Measurements from ENCODE around the gene EFHD1. TPM values are rescaled to one million over a fixed set of nuclear protein-coding genes. Genes with fewer than 3 reads are reported as not detected.
A peak's percentile ranks its signal among the peaks of the same experiment; 100 is the strongest.
"Not testable (repeated sequence)": the region's sequence is repeated elsewhere in the genome, so short reads cannot be mapped to it uniquely, and the experiment has no call there.

Gene EFHD1
- total RNA-seq, 2 donors from 2014 or later = 1.4 to 3.4 TPM

- Histone ChIP-seq H3K36me3 (no peaks in the 10 kb centered on the region), H3K9me3 (no peaks in the 10 kb centered on the region), H3K27ac (no peak overlapping the region), H3K4me3 (no peak overlapping the region), H3K4me1 (peaks cover 6% of the 10 kb centered on the region), H3K27me3 (peaks cover 25% of the 10 kb centered on the region), H3K9ac (ENCODE audit: low read depth in 2 of 2, low read length in 2 of 2) (no peak overlapping the region)
- DNase-seq = no peak
- no peak for TF ChIP-seq CTCF (IDR thresholded peaks at IDR 0.05)
- intact Hi-C loops (cut with DNase I) = no loop called here
Measured at GRCh38 chr2:232629129-232629475, 4.3 kb upstream of the EFHD1 start.

GRCh38 chr2:232632229-232632903, 1.0 kb upstream of the EFHD1 start:
- Histone ChIP-seq H3K36me3 (no peaks in the 10 kb centered on the region), H3K27me3 (peaks cover 32% of the 10 kb centered on the region), H3K9ac (ENCODE audit: low read depth in 2 of 2, low read length in 2 of 2) (peak overlapping the region in 1 of 2 donors; percentile 24), H3K27ac (no peak overlapping the region), H3K4me1 (peaks cover 6% of the 10 kb centered on the region), H3K9me3 (no peaks in the 10 kb centered on the region), H3K4me3 (peak overlapping the region; percentile 46)
- intact Hi-C loops (cut with DNase I) = no loop called here
- no peak for DNase-seq
- TF ChIP-seq CTCF (IDR thresholded peaks at IDR 0.05) = no peak

- peak overlapping the region in 1 of 2 donors; percentile 43 for H3K9ac ChIP-seq (ENCODE audit: low read depth in 2 of 2, low read length in 2 of 2)
- TF ChIP-seq CTCF (IDR thresholded peaks at IDR 0.05) = no peak
- intact Hi-C loops (cut with DNase I) = no loop called here
- H3K9me3 ChIP-seq = no peaks in the 10 kb centered on the region
- H3K27me3 ChIP-seq = peaks cover 32% of the 10 kb centered on the region
- no peak for DNase-seq
- H3K36me3 ChIP-seq = no peaks in the 10 kb centered on the region
- H3K27ac ChIP-seq = peak overlapping the region; percentile 8
- H3K4me1 ChIP-seq = peaks cover 6% of the 10 kb centered on the region
- peak overlapping the region; percentile 46 for H3K4me3 ChIP-seq
Measured at GRCh38 chr2:232632904-232633412, 446 bp upstream of the EFHD1 start.

GRCh38 chr2:232634206-232635150, 1.1 kb downstream of the EFHD1 start:
- Histone ChIP-seq H3K27me3 (peaks cover 32% of the 10 kb centered on the region), H3K4me1 (peaks cover 6% of the 10 kb centered on the region), H3K36me3 (no peaks in the 10 kb centered on the region), H3K4me3 (peak overlapping the region; percentile 46), H3K9me3 (no peaks in the 10 kb centered on the region), H3K27ac (no peak overlapping the region), H3K9ac (ENCODE audit: low read depth in 2 of 2, low read length in 2 of 2) (no peak overlapping the region)
- DNase-seq = no peak
- intact Hi-C loops (cut with DNase I) = no loop called here
- TF ChIP-seq CTCF (IDR thresholded peaks at IDR 0.05) = no peak

- H3K27ac ChIP-seq; H3K4me3 ChIP-seq; H3K9ac ChIP-seq (ENCODE audit: low read depth in 2 of 2, low read length in 2 of 2); intact Hi-C loops (cut with DNase I); H3K36me3 ChIP-seq; H3K9me3 ChIP-seq; DNase-seq; H3K4me1 ChIP-seq: not testable (repeated sequence)
- peaks cover 32% of the 10 kb centered on the region for H3K27me3 ChIP-seq
Measured at GRCh38 chr2:232635376-232635775, 2.0 kb downstream of the EFHD1 start.

All from colonic mucosa (tissue), 4 donors.